Neural cell (in vitro differentiated cells): ENCODE results near the gene CA11.

Experiments
- EP300 ChIP-seq: fragments of 450-650 bp; conservative IDR thresholded peaks from 2 replicates; pipeline ENCODE4 v1.6.1; 2014; ENCODE audit warnings: antibody characterized with exemption, mild to moderate bottlenecking, moderate library complexity; ENCODE audit not compliant: poor library complexity, severe bottlenecking
- EZH2 ChIP-seq: fragments of 200-600, 300-800 bp; shearing (Covaris generic), sonication (generic); IDR thresholded peaks from 2 replicates; pipeline ENCODE4 v1.6.1; 2014; ENCODE audit warnings: antibody characterized with exemption, low read length, borderline replicate concordance, mild to moderate bottlenecking; ENCODE audit not compliant: insufficient read depth, poor library complexity, severe bottlenecking
- POLR2AphosphoS5 ChIP-seq: IDR thresholded peaks from 2 replicates; pipeline ENCODE4 v1.6.1; 2012
- RAD21 ChIP-seq: fragments of 450-650 bp; conservative IDR thresholded peaks from 2 replicates; pipeline ENCODE4 v1.6.1; 2014; ENCODE audit warnings: antibody characterized with exemption, mild to moderate bottlenecking, moderate library complexity
- TF ChIP-seq, protein P1 (sequence below): fragments of 450-650 bp; IDR thresholded peaks from 2 replicates; pipeline ENCODE4 v1.5.1; 2014; ENCODE audit warnings: antibody characterized with exemption, mild to moderate bottlenecking, moderate library complexity; ENCODE audit not compliant: poor library complexity, severe bottlenecking
- TF ChIP-seq, protein P2 (sequence below): IDR thresholded peaks from 2 replicates; pipeline ENCODE4 v1.6.1; 2012; ENCODE audit warnings: borderline replicate concordance

DNA sequence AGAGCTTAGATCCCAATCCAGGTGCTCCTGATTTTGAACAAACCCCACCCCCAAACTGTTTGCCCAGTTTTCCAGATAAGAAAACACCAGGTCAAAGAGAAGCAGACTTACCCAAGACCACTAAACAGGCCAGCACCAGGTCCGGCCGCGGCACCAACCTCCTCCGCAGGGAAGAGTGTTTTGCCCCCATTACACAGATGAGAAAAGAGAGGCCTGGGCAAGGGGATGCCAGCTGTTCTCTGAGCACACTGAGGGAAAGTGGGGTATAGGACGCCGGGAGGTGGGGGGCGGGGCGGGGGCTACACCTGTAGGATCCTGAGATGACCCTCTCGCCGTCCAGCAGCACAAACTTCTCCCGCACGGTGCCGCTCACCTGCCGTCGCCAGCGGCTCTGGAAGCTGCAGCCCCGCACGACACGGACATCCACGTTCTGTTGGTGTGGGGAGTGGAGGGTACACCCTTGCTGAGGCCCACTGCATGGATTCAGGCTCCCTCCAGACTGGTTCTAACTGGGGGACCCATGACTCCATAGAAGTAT is 36.3 kb downstream of the CA11 start:
- TF ChIP-seq, protein P1, sequence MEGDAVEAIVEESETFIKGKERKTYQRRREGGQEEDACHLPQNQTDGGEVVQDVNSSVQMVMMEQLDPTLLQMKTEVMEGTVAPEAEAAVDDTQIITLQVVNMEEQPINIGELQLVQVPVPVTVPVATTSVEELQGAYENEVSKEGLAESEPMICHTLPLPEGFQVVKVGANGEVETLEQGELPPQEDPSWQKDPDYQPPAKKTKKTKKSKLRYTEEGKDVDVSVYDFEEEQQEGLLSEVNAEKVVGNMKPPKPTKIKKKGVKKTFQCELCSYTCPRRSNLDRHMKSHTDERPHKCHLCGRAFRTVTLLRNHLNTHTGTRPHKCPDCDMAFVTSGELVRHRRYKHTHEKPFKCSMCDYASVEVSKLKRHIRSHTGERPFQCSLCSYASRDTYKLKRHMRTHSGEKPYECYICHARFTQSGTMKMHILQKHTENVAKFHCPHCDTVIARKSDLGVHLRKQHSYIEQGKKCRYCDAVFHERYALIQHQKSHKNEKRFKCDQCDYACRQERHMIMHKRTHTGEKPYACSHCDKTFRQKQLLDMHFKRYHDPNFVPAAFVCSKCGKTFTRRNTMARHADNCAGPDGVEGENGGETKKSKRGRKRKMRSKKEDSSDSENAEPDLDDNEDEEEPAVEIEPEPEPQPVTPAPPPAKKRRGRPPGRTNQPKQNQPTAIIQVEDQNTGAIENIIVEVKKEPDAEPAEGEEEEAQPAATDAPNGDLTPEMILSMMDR = no peak
- no peak for TF ChIP-seq RAD21
- TF ChIP-seq POLR2AphosphoS5 = no peak
- no peak for TF ChIP-seq EP300
- no peak for TF ChIP-seq EZH2
- TF ChIP-seq, protein P2, sequence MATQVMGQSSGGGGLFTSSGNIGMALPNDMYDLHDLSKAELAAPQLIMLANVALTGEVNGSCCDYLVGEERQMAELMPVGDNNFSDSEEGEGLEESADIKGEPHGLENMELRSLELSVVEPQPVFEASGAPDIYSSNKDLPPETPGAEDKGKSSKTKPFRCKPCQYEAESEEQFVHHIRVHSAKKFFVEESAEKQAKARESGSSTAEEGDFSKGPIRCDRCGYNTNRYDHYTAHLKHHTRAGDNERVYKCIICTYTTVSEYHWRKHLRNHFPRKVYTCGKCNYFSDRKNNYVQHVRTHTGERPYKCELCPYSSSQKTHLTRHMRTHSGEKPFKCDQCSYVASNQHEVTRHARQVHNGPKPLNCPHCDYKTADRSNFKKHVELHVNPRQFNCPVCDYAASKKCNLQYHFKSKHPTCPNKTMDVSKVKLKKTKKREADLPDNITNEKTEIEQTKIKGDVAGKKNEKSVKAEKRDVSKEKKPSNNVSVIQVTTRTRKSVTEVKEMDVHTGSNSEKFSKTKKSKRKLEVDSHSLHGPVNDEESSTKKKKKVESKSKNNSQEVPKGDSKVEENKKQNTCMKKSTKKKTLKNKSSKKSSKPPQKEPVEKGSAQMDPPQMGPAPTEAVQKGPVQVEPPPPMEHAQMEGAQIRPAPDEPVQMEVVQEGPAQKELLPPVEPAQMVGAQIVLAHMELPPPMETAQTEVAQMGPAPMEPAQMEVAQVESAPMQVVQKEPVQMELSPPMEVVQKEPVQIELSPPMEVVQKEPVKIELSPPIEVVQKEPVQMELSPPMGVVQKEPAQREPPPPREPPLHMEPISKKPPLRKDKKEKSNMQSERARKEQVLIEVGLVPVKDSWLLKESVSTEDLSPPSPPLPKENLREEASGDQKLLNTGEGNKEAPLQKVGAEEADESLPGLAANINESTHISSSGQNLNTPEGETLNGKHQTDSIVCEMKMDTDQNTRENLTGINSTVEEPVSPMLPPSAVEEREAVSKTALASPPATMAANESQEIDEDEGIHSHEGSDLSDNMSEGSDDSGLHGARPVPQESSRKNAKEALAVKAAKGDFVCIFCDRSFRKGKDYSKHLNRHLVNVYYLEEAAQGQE = no peak
